Measurements from ENCODE around the gene ICOSLG.
"Not testable (repeated sequence)": the region's sequence is repeated elsewhere in the genome, so short reads cannot be mapped to it uniquely, and the experiment has no call there.

Gene ICOSLG, protein sequence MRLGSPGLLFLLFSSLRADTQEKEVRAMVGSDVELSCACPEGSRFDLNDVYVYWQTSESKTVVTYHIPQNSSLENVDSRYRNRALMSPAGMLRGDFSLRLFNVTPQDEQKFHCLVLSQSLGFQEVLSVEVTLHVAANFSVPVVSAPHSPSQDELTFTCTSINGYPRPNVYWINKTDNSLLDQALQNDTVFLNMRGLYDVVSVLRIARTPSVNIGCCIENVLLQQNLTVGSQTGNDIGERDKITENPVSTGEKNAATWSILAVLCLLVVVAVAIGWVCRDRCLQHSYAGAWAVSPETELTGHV

DNA sequence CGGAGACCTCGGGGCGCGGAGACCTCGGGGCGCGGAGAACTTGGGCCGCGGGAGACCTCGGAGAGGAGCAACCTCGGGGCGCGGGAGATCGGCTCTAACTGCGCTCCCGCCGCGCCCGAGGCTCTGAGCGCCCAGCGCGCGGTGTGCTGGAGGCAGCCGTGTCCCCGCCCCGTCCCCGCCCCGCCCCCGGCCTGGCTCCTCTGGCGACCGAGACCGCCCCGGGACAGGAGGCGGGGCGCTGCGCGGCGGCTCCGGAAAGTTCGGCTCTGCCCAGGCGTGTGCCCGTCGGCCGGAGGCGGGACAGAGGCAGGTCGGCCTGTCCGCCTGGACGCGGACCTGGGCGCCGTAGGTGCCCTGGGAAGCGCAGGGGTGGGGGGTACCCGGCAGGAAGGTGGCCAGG is at the start of gene ICOSLG:
ICOSLG (minus strand) TSS at position 102 of the 400 bp plus-strand sequence. CDS start 126 bp downstream, outside the sequence.
- not testable (repeated sequence) for DNase-seq

DNA sequence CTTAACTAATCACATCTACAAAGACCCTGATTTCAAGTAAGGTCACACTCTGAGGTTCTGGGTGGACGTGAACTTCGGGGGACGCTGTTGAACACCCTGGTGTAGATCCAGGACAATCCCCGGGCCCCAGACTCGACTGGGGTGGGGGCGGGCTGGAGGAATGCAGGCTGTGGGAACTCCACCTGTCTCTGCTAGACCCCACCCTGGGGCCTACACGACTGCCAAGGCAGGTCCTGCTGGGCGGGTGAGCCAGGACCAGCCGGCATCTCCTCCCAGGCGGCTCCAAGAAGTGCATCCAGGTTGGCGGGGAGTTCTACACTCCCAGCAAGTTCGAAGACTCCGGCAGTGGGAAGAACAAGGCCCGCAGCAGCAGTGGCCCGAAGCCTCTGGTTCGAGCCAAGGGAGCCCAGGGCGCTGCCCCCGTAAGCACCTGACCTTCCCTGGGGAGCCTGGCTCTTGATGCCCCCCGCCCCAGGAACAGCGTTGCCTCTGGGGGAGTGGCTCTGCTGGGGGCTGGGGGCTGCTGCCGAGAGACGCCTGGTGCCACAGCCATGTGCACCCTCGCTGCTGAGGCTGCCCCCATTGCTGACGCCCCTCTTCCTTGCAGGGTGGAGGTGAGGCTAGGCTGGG is 48.8 kb upstream of the ICOSLG start:
- DNase-seq = no peak

GRCh38 chr21:44288251-44289110 is 47.7 kb upstream of the ICOSLG start:
- DNase-seq = no peak

- DNase-seq = no peak
Observed at GRCh38 chr21:44286716-44287632, 46.2 kb upstream of the ICOSLG start.

DNA sequence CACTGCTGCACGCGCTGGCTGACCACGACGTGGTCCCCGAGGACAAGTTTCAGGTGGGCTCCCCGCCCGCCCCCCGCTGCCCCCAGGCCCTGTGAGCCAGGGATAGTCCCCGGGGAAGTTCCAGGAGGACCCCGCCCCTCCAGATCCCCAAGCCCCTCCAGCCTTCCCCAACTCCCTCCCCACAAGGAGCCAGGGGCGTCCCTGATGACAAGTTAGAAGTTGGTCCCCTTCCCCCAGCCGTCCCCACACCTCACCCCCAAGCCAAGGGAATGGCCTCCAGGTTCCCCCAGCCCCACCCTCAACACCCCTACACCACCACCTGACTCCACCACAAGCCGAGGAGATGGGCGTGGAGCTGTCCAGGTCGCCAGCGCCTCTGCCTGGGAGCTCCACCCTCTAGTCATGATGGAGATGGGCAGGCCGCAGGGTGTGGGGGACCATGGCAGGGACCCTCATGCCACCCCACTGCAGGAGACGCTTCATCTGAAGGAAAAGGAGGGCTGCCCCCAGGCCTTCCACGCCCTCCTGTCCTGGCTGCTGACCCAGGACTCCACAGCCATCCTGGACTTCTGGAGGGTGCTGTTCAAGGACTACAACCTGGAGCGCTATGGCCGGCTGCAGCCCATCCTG is 45.5 kb upstream of the ICOSLG start:
- no peak for DNase-seq

DNA sequence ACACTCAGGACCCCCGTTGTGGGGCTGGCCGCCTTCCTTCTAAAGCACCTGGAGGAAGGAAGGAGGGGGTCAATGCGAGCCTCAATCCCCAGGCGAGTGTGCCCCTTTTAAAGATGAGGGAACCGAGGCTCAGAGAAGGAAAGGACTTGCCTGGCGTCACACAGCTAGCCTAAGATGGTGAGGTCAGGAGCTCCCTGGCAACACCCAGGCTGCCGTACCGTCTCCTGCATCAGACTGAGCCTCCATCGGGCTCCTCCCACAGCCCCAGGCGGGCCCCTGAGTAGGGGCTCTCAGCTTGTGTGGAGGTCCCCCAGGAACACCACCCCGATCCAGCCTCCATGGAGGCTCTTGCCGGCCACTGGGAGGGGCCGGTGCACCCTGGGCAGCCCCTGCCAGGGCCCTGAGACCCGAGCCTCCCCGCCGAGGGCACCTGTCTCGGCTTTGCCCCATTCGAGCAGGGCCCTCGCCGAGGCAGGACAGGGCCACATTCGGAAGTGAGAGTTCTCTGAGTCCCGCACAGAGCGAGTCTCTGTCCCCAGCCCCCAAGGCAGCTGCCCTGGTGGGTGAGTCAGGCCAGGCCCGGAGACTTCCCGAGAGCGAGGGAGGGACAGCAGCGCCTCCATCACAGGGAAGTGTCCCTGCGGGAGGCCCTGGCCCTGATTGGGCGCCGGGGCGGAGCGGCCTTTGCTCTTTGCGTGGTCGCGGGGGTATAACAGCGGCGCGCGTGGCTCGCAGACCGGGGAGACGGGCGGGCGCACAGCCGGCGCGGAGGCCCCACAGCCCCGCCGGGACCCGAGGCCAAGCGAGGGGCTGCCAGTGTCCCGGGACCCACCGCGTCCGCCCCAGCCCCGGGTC is 44.6 kb upstream of the ICOSLG start, which contains the start of gene AIRE:
AIRE (plus strand) TSS at position 739 of the 855 bp plus-strand sequence. CDS start 131 bp downstream, outside the sequence.
- no peak for DNase-seq

DNA sequence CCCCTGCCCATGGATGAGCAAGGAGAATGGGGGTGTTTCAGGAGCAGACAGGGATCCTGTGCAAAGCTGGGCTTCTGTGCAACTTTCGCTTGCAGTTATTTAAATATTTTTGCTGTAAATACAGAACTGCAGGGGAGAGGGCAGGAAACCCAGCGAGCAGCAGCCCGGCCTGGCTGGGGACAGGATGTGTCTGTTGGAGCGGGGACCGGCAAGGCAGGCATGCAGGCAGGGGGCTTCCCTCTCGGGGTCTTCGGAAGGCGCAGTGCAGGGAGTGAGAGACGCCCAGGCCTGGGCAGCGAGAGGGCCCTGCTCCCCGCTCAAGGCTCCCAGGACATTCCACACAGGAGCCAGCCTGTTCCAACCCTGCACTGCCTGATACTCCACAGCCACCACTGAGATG is 43.2 kb upstream of the ICOSLG start:
- no peak for DNase-seq

DNA sequence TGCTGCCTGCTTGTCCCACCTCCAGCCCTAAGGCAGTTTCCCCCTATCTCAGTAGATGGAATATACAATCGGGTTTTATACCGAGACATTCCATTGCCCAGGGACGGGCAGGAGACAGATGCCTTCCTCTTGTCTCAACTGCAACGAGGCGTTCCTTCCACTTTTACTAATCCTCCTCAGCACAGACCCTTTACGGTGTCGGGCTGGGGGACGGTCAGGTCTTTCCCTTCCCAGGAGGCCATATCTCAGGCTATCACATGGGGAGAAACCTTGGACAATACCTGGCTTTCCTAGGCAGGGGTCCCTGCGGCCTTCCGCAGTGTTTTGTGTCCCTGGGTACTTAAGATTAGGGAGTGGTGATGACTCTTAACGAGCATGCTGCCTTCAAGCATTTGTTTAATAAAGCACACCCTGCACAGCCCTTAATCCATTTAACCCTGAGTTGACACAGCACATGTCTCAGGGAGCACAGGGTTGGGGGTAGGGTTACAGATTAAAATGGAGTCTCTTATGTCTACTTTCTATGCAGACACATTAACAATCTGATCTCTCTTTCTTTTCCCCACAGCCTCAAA is 42.6 kb upstream of the ICOSLG start:
- not testable (repeated sequence) for DNase-seq

DNA sequence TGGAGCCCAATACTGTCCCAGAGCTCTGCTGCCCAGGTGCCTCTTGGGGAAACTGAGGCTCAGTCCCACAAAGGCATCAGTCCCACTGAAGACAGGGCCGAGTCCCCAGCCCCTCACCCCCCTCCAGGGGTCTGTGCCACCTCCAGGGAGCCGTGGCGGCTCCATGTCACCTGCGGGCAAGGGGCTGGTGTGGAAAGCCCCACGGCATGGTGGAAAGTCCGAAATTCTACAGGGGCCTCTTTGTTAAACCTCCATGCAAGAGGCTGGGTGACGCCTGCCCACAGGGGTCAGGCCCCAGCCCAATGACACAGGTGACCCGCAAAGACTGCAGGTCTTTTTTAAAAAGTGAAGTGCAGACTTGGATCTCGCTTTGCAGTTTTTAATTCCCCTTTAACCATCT is 41.6 kb upstream of the ICOSLG start:
- no peak for DNase-seq

DNA sequence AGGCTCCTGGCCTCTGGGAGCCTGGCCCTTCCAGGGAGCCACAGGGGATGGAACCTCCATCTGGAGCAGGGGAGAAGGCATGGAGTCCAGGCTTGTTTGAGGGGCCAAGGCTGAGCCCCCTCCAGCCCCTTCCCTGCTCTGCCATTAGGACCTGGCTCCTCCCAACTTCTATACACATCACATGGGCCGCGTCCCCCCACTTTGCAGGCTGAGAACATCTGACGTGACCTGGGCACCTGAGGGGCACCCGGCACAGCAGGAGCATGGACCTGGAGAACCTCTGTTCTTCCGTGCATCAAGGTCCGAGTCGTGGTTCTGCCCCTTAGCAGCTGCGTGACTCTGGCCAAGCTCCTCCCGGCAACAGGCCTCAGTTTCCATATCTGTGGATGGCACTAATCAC is 41.1 kb upstream of the ICOSLG start:
- no peak for DNase-seq

- peak; percentile 54 for DNase-seq
Observed at GRCh38 chr21:44279354-44280260, 38.9 kb upstream of the ICOSLG start.

DNA sequence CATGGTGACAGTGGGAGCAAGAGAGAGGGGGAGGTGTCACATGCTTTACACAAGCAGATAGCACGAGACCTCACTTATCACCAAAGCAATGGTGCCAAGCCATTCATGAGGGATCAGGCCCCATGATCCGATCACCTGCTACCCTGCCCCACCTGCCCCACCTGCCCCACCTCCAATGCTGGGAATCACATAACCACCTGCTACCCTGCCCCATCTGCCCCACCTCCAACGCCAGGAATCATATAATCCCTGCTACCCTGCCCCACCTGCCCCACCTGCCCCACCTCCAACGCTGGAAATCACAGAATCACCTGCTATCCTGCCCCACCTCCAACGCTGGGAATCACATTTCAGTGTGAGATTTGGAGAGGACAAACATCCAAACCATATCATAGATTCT is 34.3 kb upstream of the ICOSLG start:
- no peak for DNase-seq

DNA sequence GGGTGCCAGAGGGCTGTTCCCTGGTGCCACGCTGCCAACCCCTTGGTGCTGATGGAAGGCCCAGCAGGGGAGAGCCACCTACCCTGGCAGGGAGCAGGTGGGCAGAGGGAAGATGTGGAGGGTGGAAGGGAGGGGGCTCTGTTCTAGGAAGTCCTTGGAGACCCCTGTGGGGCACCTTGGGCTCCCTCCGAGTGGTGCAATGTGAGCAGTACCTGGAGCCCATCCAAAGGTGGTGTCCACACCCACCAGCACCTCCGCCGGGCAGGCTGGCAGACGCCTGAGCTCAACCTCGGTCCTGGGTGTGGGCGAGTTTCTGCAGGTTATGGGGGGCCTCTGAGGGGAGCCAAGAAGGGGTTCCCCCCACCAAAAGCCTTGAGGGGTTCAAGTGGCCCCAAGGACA is 32.3 kb upstream of the ICOSLG start:
- no peak for DNase-seq

DNA sequence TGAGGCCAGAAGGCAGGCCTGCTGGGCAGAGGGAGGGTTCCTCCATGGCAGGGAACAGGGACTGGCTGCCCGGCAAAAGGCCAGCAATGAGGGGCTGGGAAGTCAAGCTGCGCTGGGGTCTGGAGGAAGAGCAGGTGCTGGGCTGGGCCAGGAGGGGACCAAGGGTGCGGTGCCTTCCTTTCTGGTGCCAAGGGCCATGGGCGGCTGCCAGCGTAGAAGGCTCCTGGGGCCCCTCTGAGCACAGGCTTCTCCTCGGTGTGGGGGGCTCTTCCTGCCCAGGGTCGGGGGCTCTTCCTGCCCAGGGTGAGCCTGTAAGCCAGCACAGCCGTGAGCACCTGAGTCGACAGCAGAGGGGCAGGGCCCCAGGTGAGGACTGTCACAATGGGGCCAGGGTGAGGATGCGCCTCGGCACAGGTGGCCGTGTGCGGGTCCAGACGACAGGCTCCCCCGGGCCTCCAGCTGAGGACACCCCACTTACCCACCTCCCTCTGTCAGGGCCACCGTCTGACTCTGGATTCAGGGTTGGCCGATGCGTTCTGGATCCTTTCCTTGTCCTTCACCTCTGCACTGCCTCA is 31.6 kb upstream of the ICOSLG start:
- no peak for DNase-seq

- DNase-seq = no peak
Observed at GRCh38 chr21:44271558-44272283, 31.0 kb upstream of the ICOSLG start.

GRCh38 chr21:44269090-44269489 is 28.3 kb upstream of the ICOSLG start:
- DNase-seq = no peak

- DNase-seq = no peak
Observed at GRCh38 chr21:44267655-44268142, 27.0 kb upstream of the ICOSLG start.

- DNase-seq = no peak
Observed at GRCh38 chr21:44265734-44266270, 25.1 kb upstream of the ICOSLG start.

Data from NCI-H345 (cell line).